Left ventricle myocardium inferior (tissue), 1 donor: ENCODE data around the gene YPEL1. TPM values are rescaled to one million over a fixed set of nuclear protein-coding genes. Genes with fewer than 3 reads are reported as not detected.
A peak's percentile ranks its signal among the peaks of the same experiment; 100 is the strongest.

Source experiments
- DNase-seq: peaks from one replicate; pipeline ENCODE4 v3.0.0-alpha.2; 2020
- H3K27ac ChIP-seq: fragments of 200-600 bp; replicated peaks from 2 replicates; pipeline ENCODE4 v1.8.0; 2021
- H3K27me3 ChIP-seq: fragments of 200-600 bp; 2 replicates; pipeline ENCODE4 v1.8.0; 2021; ENCODE audit warnings: low read depth
- H3K36me3 ChIP-seq: fragments of 200-600 bp; 2 replicates; pipeline ENCODE4 v1.8.0; 2021
- H3K4me1 ChIP-seq: fragments of 200-600 bp; 2 replicates; pipeline ENCODE4 v1.8.0; 2021
- H3K4me3 ChIP-seq: fragments of 200-600 bp; 2 replicates; pipeline ENCODE4 v1.8.0; 2021; ENCODE audit warnings: mild to moderate bottlenecking, moderate library complexity
- H3K9me3 ChIP-seq: fragments of 200-600 bp; replicated peaks from 2 replicates; pipeline ENCODE4 v1.8.0; 2021
- intact Hi-C: fragments of 100-400 bp; cut with micrococcal nuclease; formaldehyde crosslinking; loops from one replicate; pipeline ENCODE4 v1.11.0; 2022
- total RNA-seq: library from RNA; stranded (reverse); fragmentation: NEBNext Ultra II Directional; extraction: Animal tissue kit (Norgen Biotek cat#: 25700); gene quantifications from one replicate; pipeline ENCODE4 v1.2.1, GENCODE V29; 2021
- TF ChIP-seq, protein P1 (sequence below): fragments of 200-600 bp; IDR thresholded peaks from 2 replicates; pipeline ENCODE4 v1.8.0; 2021; ENCODE audit warnings: antibody characterized with exemption, mild to moderate bottlenecking, borderline replicate concordance
- donor health status: DM: no; HTN: yes; CAD: no; lungs with severe emphysema.

The YPEL1 gene
- total RNA-seq, 1 donor from 2014 or later, result 8.3 TPM

DNA sequence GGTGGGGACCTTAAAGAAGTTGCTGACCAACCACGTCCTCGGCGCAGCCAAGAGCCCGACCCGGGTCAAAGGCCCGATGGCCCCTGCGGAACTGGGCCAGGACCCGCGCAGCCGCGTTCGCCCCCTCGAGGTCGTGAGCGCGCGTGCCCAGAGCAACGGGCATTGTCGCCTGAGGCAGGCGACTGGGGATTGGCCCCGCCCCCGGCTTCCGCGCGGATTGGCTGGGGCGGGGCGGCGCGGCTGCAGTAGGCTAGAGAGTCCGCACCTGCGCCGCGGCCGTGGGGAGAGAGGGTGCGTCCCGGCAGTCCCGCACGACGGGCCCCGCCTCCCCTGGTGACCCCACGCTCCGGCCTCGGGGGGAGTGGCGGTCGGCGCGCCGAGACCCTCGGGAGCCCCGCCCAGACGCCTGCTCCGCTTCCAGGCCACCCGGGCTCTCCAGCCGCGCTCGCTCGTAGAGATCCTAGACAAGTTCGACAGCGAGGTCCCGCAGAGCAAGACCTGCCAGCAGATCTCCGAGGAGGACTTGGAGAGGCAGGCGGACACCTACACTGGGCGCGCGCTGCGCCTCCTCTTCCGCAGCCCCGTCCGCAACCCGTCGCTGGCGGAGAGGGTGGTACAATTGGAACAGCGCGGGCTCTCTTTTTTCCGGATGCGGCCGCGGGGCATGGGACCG, 78.1 kb downstream of the YPEL1 start:
- DNase-seq, result peak; percentile 75
- H3K9me3 ChIP-seq, result no peaks in the 10 kb centered on the region
- peaks cover 18% of the 10 kb centered on the region for H3K4me1 ChIP-seq
- H3K27me3 ChIP-seq, result peaks cover 15% of the 10 kb centered on the region
- H3K36me3 ChIP-seq, result no peaks in the 10 kb centered on the region
- H3K27ac ChIP-seq, result no peak overlapping the region
- H3K4me3 ChIP-seq, result peak overlapping the region; percentile 71
- TF ChIP-seq, protein P1, sequence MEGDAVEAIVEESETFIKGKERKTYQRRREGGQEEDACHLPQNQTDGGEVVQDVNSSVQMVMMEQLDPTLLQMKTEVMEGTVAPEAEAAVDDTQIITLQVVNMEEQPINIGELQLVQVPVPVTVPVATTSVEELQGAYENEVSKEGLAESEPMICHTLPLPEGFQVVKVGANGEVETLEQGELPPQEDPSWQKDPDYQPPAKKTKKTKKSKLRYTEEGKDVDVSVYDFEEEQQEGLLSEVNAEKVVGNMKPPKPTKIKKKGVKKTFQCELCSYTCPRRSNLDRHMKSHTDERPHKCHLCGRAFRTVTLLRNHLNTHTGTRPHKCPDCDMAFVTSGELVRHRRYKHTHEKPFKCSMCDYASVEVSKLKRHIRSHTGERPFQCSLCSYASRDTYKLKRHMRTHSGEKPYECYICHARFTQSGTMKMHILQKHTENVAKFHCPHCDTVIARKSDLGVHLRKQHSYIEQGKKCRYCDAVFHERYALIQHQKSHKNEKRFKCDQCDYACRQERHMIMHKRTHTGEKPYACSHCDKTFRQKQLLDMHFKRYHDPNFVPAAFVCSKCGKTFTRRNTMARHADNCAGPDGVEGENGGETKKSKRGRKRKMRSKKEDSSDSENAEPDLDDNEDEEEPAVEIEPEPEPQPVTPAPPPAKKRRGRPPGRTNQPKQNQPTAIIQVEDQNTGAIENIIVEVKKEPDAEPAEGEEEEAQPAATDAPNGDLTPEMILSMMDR, result peak; percentile 48
- intact Hi-C loops, result no loop called here

DNA sequence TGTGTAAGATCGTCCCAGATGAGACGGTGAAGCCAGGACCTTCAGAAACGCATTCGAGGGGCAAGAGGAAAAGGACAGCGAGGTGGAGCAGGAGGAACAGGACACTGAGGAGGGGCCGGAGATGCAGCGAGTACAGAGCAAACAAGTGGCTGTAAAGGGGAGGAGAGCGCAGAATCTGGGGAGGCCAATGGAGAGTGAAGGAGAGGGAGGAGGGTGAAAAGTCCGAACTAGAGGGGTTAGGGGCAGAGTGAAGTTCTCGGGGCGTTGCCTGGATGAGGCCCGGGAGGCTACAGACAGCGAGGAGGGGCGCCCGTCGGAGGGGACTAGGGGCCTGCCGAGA, 78.6 kb downstream of the YPEL1 start:
- Histone ChIP-seq H3K4me1 (peaks cover 23% of the 10 kb centered on the region), H3K27ac (no peak overlapping the region), H3K9me3 (no peaks in the 10 kb centered on the region), H3K4me3 (peak overlapping the region; percentile 71), H3K36me3 (no peaks in the 10 kb centered on the region), H3K27me3 (peaks cover 15% of the 10 kb centered on the region)
- DNase-seq, result no peak
- intact Hi-C loops, result no loop called here
- TF ChIP-seq, protein P1, result no peak

DNA sequence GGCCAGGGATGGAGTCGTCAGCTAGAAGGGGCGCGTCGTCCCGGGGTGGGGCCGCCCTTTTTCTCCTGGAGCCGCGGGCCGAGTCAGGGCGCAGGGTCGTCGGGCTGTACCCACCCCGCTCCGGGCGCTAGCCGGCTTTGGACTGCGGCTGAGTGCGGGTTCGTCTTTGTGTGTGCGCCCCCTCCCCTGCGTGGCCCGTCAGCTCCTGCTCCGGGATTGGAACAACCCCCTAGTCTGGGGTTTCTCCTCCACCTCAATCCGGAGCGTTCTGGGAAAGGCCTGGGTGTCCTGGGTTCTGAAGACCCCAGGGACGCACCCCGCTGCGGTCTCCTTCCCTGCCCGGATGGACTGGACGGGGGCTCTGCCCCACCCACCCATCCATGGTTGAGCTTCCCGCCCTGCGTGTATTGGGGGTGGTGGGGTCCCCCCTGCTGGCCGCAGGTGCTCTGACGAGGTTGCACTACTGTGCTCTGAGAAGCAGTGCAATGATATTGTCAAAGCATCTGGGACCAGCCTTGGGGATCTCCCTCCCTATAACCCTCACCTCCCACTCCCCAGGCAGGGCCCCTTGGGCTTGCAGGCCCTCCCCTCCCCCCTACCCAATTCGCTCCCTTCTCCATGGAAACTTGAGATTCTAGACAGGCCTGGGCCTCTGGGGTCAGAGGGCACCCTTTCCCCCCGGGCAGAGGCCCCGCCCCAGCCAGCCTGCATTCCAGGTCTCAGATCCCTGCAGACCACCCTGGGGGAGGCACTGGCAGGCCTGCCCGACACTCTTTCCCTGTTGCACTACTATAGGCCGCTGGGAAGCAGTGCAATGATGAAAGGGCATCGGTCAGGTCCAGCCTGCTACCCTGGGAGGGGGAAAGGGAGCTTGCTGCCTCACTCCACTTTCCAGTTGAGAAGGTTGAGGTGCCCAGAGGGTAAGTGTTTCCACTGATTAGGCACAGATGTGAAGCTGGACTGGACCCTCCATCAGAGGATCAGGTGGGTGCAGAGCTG, 82.7 kb downstream of the YPEL1 start:
- peaks cover 6% of the 10 kb centered on the region for H3K27me3 ChIP-seq
- H3K36me3 ChIP-seq, result peaks cover 11% of the 10 kb centered on the region
- TF ChIP-seq, protein P1, result no peak
- peak overlapping the region; percentile 83 for H3K4me3 ChIP-seq
- H3K27ac ChIP-seq, result peak overlapping the region; percentile 18
- no peak for DNase-seq
- intact Hi-C loops, result no loop called here
- H3K4me1 ChIP-seq, result peaks cover 34% of the 10 kb centered on the region
- H3K9me3 ChIP-seq, result no peaks in the 10 kb centered on the region

DNA sequence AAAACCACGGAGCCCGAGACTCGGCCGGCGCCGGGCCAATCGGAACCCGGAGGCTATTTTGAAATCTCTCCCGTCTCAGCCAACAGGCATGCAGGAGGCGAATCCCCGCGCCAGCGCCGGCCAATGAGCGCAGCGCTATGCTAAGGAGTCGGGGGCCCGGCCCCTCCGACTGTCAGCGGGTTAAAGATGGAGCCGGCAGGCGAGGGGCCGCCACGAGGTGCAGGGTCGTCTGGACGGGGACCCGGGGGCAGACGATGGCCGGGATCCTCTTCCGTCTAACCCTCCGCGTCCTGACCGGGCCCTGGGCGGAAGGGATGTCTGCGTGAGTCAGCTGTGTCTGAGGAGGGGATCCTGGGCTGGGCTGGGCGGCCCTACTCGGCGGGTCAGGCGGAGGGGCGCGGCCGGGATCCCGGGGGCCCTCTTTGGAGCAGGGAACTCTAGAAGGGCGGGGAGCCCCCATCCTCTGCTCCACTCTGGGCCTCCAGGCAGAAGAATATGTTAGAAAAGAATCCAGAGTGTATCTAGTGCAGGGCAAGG, 83.5 kb downstream of the YPEL1 start:
- peaks cover 11% of the 10 kb centered on the region for H3K36me3 ChIP-seq
- TF ChIP-seq, protein P1, result no peak
- DNase-seq, result peak; percentile 90
- intact Hi-C loops, result no loop called here
- H3K4me3 ChIP-seq, result peak overlapping the region; percentile 83
- peak overlapping the region; percentile 18 for H3K27ac ChIP-seq
- H3K27me3 ChIP-seq, result no peaks in the 10 kb centered on the region
- H3K9me3 ChIP-seq, result no peaks in the 10 kb centered on the region
- H3K4me1 ChIP-seq, result peaks cover 26% of the 10 kb centered on the region

DNA sequence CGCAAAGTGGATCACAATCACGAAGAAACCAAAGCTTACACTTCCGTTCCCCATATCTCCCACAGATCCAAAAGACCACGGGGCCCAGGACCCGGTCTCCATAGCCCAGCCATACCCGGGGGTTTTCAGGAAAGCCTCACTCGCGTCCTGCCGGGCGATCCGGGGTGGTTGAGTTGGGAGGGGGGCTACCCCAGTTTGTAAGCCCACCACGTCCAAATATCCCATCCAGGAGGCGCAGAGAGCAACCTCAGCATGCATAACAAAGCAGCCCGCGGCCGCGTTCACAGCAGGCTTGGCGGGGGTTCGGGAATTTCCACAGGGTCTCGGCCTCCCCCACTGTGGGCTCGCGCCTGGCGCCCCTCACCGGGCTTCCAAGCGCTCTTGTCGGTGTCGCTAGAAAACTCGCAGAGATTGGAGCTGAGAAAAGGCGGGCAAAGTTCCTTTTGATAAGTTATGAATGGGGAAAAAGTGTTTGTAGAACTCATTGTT, 84.0 kb downstream of the YPEL1 start:
- Histone ChIP-seq H3K27me3 (no peaks in the 10 kb centered on the region), H3K4me1 (peaks cover 30% of the 10 kb centered on the region), H3K9me3 (no peaks in the 10 kb centered on the region), H3K36me3 (peaks cover 11% of the 10 kb centered on the region), H3K4me3 (peak overlapping the region; percentile 83), H3K27ac (no peak overlapping the region)
- TF ChIP-seq, protein P1, result no peak
- intact Hi-C loops, result no loop called here
- DNase-seq, result no peak
